ENCODE results near the gene RFESD.

- TF ChIP-seq CTCF (IDR thresholded peaks at IDR 0.05; ENCODE audit: poor library complexity): no peak
- TF ChIP-seq EZH2phosphoT487 (IDR thresholded peaks at IDR 0.05; ENCODE audit: low read depth, severe bottlenecking, unreplicated experiment): no peak
Measured at GRCh38 chr5:95684361-95684760, 37.8 kb downstream of the RFESD start.
